GM19372 (cell line): ENCODE measurements around the gene ADARB2.
"Not testable (repeated sequence)": the region's sequence is repeated elsewhere in the genome, so short reads cannot be mapped to it uniquely, and the experiment has no call there.

Experiments
- ATAC-seq: cut with Tn5 transposase; IDR thresholded peaks from one replicate; pipeline ENCODE4 v1.9.1; 2021; ENCODE audit warnings: mild to moderate bottlenecking, low read depth, moderate library complexity; ENCODE audit not compliant: unreplicated experiment

The ADARB2 gene

DNA sequence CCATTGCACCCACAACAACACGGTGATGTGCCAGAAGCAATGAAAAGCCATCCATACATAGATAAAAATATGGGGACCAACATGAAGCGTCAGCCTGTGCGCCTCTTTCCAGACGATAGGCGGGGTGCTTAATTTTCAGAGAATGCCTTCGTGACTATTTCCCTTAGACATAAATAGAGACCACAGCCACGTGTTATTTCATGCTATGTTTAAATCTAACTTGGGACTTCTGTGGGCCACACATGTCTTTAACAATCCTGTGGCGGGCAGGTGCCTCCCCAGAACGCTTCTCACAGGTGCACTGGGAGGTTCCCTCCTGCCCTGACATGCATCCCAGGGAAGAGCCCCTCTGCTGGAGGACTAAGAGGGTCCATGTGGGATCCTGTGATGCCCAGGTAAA lies 259.7 kb downstream of the ADARB2 start:
- ATAC-seq = no peak

DNA sequence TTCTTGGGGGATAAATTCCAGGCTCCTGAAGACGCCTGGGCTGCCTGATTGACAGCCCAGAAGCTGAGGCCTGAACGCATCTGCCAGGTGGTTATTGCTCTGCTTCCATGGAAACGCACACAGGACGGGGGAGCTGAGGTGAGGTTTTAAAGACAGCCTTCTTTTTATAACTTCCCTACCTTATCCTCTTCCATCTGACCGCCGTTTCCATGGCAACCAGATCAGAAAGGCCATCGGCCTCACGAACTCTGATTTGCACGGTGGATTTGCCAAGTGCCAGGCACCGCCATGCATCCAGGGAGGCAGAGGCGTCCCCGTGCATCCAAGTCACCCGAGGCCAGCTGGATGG lies 260.9 kb downstream of the ADARB2 start:
- ATAC-seq = no peak

DNA sequence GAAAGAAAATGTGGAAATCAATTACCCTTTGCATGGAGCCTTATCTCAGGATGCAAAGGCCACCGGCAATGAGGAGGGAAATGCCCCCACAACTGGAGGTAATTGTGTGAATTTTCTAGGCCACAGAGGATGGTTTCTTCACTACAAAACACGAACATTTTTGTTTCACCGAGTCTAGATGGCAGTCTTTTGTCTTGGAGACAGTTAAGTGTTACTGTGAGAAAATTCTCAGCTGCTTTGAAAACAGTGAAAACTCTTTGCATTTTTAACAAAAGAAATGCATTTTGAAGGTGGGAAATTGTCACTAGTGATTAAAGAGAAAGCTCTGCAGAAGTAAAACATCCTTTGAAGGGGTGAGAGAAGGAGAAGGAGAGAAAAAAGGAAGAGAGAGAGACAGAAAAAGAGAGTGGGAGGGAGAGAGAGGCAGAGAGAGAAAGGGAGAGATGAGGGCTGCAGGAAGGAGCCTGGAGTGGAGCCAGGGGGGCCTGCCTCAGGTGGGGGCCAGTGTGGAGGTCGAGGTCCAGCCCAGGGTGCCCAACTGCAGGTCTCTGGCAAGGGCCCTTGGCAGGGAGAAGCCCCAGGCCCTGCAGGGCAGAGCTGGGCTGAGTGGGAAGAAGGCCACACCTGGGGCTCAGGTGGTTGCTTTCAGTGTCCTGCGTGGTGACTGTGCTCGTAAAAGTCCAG lies 261.4 kb downstream of the ADARB2 start:
- no peak for ATAC-seq

DNA sequence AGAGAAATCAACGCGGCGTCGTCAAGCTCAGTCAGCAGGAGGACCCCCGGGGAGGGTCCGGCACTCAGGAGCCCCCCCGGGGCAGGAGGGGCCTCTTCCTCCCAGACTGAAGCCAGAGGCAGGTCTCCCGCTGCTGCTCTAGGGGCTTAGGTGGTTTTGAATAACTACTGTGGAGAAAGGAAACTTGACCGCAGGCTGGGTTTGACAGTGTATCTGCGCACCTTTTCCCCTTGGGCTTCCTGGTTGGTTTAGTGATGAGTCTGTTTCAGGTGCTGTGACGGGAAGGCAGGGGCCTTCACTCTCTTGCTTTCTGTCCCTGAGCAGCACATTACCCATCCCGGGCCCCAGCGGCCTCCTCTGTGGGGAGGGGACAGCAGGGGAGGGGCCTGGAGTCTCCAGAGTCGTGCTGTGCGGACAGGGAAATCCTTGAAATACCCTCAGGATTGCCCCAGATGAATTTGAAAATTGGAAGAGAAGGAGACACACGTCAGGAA lies 262.2 kb downstream of the ADARB2 start:
- no peak for ATAC-seq

DNA sequence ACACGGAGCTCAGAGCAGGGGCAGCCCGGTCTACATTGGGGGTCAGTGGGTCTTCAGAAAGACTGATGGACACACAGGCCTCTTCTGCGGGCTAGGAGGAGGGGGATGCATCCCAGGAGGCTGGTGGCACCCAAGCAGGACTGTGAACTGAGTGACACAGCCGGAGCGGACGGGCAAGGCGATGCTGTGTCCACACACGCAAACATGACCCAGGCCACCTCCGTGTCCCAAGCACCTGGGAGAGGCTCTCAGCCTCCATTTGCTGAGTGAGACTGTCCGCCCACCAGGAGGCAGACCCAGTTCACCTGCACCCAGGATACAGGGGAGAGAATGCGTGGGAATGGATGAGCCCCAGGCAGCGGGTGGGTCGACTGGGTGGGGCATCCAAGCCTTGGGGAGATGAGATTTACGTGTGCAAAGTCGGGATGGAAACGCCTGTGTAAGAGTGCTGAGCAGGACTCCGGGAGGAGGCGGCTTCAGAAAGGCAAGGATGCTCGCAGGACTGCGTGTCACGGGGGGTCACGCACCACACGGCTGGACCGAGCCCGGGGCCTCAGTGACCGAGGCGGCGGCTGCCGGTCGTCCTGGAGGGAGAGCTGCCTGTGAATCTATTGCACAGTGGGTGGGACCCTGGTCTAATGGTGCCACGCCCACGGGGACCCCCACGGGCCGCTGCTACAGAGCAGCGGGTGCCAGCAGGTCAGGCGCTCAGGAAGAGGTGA lies 262.8 kb downstream of the ADARB2 start:
- ATAC-seq = no peak

DNA sequence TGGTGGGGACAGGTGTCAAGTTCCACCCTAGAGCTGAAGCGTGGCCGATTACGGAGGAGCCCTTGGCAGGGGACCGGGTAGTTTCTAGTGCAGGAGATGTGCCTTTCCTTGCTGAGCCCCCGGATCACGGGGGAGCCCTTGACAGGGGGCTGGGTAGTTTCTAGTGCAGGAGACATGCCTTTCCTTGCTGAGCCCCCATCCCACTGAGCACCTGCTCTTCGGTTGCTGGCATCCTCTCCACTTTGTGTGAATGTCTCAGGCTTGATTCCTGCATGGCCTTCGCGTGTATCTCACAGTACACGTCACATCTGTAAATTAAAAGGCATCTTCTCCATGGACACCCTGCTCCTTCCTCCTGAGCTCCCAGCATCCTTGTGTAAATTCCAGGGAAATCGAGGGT lies 263.5 kb downstream of the ADARB2 start:
- ATAC-seq = no peak

DNA sequence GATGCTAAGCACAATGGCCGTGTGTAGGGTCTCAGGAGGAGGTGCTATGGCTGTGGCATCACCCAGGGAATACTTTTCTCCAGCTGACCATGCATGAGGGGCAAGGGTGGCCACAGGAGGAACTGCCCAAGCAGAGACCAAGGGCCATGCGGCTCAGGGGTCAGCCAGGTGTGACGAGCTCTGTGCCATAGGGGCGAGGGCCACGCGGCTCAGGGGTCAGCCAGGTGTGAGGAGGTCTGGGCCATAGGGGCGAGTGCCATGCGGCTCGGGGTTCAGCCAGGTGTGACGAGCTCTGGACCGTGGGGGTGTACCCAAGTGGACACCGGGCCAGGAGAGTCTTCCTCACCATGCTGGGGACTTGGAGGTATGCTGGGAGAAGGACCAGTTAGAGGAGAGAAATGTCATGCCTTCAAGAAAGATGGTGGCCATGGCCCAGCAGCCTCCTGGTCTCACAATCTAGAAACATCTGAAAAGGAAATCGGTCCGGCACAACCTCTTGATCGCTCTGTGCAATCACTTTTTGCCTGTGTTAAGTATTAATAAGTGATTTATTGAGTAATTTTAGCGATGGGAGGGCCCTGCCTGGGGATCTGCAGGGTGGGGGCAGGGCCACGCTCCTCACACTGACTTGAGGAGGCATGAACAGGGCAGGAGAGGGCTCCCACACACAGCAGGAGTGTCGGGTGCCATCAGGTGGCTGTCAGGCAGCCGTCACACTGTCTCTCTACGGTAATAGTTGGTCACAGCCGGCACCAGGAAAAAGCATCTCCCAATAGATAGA lies 265.0 kb downstream of the ADARB2 start:
- ATAC-seq = no peak

DNA sequence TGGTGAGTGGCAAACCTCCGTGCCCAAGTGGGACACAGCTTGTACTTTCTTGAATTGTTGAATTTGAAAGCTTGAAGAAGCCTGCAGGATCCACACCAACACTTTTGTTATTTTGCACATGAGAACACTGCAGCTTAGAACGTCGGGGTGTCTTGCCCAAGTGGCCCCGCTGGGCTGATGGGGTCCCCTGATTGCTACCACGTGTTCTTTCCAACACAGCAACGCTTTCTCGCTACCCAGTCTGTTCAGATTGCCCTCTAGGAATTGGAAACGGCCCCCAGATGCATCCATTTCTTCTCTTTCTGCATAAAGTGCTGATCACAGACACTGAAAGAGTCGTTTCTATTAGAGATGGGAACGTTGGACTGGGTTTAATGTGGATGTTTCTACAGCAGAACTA lies 268.5 kb downstream of the ADARB2 start:
- no peak for ATAC-seq

DNA sequence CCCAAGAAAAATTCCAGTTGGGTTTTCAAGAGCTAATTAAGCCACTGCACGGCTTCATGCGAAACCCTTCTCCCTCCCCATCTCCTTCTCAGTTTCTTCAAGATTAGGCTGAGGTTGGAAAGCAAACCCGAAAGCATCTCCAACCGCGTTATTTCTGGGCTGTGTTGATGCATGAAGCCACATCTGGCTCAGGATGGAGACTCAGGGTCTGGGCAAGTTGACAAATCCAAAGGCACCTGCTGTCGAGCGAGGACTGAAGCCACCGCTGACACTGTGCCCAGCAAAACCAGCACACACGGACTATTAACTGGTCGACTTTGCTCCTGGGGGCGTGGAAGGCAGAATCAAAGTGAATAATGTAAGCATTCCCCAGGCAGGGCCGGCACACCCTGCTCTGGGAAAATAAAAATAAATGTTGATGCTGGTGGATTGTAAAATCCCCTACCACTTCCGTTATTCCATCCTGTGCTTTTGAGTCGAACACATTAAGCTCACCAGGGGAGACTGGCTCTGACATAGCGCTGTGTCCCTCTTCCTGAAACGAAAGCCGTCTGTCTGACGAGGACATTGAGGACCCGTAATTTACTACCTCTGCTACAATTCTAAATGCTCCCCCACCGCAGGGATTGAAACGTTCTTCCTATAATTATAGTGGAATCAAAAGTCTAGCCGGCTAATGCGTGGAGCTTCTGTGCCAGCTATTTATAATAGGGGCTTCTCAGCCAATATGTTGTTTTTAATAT lies 269.8 kb downstream of the ADARB2 start:
- no peak for ATAC-seq

DNA sequence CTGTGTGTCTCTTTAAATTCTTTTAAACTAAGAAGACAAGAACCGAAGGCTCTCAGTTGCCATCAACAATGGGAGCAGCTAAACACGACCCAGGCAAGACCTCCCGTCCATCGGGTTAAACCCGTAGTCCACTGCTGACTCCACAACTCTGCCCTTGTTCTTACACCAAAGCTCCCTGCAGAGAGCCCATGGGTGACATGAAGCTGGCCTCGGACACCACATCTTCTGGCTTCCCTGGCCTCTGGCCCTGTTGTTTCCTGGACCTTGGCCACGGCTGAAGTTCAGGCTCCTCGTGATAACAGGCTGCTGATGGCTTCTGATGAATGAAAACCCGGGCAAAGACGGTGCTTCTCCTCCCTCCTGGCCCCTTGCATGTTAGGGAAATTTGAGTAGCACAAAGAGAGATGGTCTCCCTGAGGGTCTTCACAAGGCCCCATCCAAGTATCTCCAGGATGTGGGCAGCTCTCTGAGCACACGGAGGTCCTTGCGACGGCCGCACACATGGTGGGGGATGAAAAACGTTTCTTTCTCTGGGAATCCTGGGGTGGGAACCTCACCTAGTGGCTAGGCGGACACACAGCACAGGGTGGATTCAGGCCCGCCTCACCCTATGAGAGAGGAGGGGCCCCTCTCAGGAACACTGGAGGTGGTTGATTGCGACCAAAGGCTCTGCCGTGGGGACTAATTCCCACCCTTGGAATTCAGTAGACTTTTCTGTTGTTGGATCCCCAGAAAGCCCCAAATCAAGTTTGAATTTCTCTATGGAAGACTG lies 271.1 kb downstream of the ADARB2 start:
- ATAC-seq = no peak

DNA sequence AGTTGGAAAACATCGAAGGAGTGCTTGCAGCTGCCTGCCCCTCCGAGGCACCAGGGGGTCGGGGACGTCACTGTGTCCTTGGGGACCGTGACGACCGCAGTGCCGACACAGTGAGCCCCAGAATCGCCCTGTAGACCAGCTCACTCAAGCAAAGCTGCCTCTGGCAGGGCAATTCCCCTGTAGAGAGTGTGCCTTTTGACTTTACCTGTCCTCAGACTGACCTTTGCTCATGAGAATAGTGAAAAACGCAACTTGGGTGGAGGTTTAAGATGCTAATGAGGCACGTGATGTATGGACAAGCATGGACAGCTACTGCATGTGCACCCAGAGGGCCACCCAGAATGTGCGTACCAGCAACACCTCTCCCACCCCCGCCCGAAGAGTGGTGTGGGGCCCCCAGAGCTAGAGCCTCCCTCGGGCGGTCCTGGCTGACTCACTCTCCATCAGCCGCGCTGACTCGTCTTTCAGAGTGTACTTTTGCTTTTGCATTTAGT lies 271.9 kb downstream of the ADARB2 start:
- ATAC-seq = no peak

DNA sequence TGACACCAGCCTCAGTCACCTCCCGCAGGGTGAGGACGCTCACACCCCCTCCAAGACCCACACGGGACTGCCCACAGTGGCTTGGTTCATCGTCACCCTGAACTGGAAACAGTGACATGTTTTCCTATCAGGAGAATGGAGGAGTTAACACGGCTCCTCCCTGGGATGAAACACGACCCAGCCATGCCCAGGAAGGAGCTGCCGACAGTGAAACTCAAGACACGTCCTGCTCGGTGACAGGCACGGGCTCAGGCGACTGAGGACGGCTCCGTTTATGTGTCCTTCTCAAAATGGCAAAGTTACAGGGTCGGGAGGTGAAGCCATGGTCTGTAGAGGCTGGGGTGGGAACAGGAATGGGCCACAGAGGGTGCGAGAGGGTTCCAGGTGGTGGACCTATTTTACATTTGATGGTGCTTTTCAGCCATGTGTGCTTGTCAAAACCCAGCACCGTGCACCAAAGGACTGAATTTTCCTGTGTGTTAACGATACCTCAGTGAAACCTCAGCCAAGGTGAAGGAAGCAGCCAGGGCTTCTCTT lies 272.4 kb downstream of the ADARB2 start:
- no peak for ATAC-seq

DNA sequence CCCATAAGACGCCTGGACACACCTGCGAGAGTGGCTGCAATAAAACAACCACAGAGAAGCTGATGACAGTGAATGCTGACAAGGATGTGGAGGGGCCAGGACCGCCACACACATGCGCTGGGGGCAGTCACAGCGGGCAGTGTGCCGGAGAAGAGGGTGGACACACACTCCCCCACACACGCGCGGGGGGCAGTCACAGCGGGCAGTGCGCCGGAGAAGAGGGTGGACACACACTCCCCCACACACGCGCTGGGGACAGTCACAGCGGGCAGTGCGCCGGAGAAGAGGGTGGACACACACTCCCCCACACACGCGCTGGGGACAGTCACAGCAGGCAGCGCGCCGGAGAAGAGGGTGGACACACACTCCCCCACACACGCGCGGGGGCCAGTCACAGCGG lies 273.4 kb downstream of the ADARB2 start:
- ATAC-seq = not testable (repeated sequence)

DNA sequence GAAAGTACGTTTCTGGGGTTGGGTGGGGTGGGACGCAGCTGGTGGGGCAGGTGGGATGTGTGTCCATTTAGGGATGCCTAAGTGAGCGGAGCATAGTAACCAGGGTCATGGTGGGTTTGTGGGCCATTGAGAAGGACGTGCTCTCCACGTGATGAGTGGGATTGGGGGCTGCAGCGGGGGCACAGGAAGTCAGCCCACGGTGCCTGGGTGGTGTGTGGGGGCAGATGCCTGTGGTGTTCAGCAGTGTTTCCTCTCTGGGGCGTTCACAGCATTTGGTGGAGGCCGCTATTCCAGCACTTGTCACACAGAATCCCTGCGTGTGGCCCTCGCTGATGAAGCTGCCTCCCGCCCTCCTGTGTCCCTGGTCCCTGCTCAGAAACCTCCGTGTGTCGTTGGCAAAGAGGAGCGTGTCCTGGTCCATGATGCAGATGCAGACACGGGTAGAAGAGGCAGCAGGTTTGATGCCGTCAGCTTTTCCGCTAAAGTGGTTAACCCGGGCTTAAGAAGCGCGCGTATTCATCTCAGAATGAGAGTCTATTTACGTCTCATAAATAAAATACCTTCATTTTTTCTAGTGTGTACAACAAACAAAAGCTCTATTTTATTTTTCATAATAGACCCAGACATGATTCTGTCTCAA lies 274.2 kb downstream of the ADARB2 start:
- no peak for ATAC-seq

DNA sequence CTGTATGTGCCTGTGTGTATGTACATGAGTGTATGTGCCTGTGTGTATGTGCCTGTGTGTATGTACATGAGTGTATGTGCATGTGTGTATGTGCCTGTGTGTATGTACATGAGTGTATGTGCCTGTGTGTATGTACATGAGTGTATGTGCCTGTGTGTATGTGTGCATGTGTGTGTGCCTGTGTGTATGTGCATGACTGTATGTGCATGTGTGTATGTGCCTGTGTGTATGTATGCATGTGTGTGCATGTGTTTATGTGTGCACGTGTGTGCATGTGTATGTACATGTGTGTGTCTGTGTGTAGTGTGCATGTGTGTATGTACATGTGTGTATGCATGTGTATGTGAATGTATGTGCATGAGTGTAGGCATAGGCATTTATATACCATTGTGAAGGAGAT lies 274.8 kb downstream of the ADARB2 start:
- ATAC-seq = no peak

DNA sequence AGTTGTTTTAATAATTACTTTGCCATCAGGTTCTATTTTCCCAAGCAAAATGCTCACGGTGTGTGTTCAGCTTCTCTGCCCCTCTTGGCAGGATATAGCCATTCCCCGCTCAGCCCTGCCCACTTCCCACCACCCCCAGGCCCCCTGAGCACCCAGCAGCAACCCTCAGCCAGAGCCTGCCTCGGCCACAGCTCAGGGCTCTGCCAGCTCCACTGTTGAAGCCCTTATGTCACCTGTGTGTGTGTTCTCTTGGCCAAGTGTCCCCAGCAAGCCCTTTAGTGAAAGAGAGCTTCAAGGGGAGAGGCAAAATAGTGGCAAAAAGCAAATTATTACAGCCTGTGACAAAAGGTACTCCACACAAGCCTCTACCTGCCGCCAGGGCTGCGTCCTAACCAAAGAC lies 275.3 kb downstream of the ADARB2 start:
- no peak for ATAC-seq

DNA sequence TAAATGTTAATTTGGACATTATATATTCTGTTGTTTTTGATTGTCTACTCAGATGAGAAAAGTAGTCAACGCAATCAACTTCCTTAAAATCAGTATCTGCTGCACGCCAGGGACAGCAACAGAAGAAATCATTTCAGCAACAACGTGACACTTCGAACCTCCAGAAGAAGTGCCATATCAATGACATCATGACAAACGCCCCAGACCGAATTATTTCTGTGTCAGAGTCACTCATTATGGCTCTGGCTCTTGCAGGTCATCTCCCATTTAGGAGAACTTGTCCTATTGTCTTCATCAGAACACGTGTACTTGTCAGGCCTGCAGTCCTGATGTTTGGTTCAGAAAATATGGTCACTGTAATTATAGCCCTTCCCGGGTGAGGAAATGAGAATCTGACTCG lies 276.3 kb downstream of the ADARB2 start:
- ATAC-seq = no peak

DNA sequence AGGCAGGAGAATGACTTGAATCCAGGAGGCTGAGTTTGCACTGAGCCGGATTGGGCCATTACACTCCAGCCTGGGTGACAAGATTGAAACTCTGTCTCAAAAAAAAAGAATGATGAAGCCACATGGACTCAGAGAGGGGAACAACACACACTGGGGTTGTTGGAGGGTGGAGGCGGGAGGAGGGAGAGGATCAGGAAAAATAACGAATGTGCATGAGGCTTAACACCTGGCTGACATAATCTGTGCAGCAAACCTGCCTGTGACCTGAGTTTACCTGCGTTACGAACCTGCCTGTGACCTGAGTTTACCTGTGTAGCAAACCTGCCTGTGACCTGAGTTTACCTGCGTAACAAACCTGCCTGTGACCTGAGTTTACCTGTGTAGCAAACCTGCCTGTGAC lies 277.7 kb downstream of the ADARB2 start:
- not testable (repeated sequence) for ATAC-seq

DNA sequence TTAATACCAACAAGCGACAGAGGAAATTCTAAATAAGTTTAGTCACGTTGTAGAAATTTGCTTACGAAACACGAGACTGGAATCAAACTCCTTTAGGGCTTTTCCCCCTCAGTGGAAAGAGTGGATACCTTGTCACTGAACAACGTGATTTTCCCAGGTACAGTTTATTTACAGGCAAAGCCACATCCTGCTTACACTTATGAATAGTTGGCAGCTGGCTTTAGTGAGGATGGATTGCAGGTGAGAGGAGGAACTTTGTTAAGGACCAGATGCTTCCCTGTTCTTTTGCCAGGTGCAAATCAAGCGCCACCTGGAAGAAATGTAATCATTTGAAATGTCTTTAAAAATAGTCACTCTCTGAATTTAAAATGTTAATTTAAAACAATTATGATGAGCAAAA lies 282.4 kb downstream of the ADARB2 start:
- peak; percentile 8 for ATAC-seq
